MM.1S (cell line): ENCODE data around the gene POLR2C.

Source experiments
- CTCF ChIP-seq: fragments of 300-600 bp; sonication (generic); IDR thresholded peaks from 2 replicates; pipeline ENCODE4 v1.5.1; 2016; ENCODE audit warnings: antibody characterized with exemption, low read length, mixed read lengths
- EZH2 ChIP-seq: fragments of 300-600 bp; sonication (generic); optimal IDR thresholded peaks from 2 replicates; pipeline ENCODE3; 2017; ENCODE audit warnings: low read depth, mild to moderate bottlenecking, antibody characterized with exemption, low read length, mixed read lengths
- EZH2phosphoT487 ChIP-seq: fragments of 300-600 bp; sonication (generic); IDR thresholded peaks from 2 replicates; pipeline ENCODE4 v1.6.1; 2018; ENCODE audit warnings: antibody characterized with exemption, low read length

GRCh38 chr16:57513371-57514102 is 51.1 kb downstream of the POLR2C start:
- TF ChIP-seq CTCF: no peak
- no peak for TF ChIP-seq EZH2
- TF ChIP-seq EZH2phosphoT487: no peak
